Ammon's horn (tissue), 1 donor: ENCODE data around the gene IGFBPL1.
"Not testable (repeated sequence)": the region's sequence is repeated elsewhere in the genome, so short reads cannot be mapped to it uniquely, and the experiment has no call there.

ENCODE experiments used
- DNase-seq: peaks from one replicate; pipeline ENCODE4 v3.0.0-alpha.2; 2016; ENCODE audit warnings: low spot score

IGFBPL1 gene

GRCh38 chr9:38377336-38378083 lies 46.7 kb downstream of the IGFBPL1 start:
- DNase-seq = not testable (repeated sequence)

GRCh38 chr9:38376021-38376670 lies 48.1 kb downstream of the IGFBPL1 start:
- DNase-seq = no peak

- DNase-seq = no peak
These were observed 48.7 kb downstream of the IGFBPL1 start for GRCh38 chr9:38375572-38375963.

- DNase-seq = no peak
These were observed 49.2 kb downstream of the IGFBPL1 start for GRCh38 chr9:38374847-38375571.

- DNase-seq = no peak
These were observed 50.6 kb downstream of the IGFBPL1 start for GRCh38 chr9:38373679-38374078.

GRCh38 chr9:38372762-38373619 lies 51.3 kb downstream of the IGFBPL1 start:
- no peak for DNase-seq

GRCh38 chr9:38371495-38371894 lies 52.8 kb downstream of the IGFBPL1 start:
- DNase-seq = no peak

- no peak for DNase-seq
These were observed 54.1 kb downstream of the IGFBPL1 start for GRCh38 chr9:38370176-38370575.

- DNase-seq = no peak
These were observed 55.5 kb downstream of the IGFBPL1 start for GRCh38 chr9:38368731-38369130.

- DNase-seq = no peak
These were observed 56.4 kb downstream of the IGFBPL1 start for GRCh38 chr9:38367898-38368297.

- DNase-seq = no peak
These were observed 60.7 kb downstream of the IGFBPL1 start for GRCh38 chr9:38363589-38363925.

GRCh38 chr9:38362852-38363588 lies 61.2 kb downstream of the IGFBPL1 start:
- DNase-seq = peak; percentile 83

GRCh38 chr9:38361473-38361850 lies 62.8 kb downstream of the IGFBPL1 start:
- no peak for DNase-seq

GRCh38 chr9:38360839-38361472 lies 63.3 kb downstream of the IGFBPL1 start:
- DNase-seq = no peak

- no peak for DNase-seq
These were observed 64.4 kb downstream of the IGFBPL1 start for GRCh38 chr9:38359689-38360385.

- no peak for DNase-seq
These were observed 65.0 kb downstream of the IGFBPL1 start for GRCh38 chr9:38359297-38359653.

- DNase-seq = no peak
These were observed 65.6 kb downstream of the IGFBPL1 start for GRCh38 chr9:38358390-38359296.

- no peak for DNase-seq
These were observed 66.7 kb downstream of the IGFBPL1 start for GRCh38 chr9:38357350-38358114.

- DNase-seq = no peak
These were observed 67.4 kb downstream of the IGFBPL1 start for GRCh38 chr9:38356851-38357250.
